GM18499 (cell line): Measurements from ENCODE around the gene SRP72.
"Not testable (repeated sequence)": the region's sequence is repeated elsewhere in the genome, so short reads cannot be mapped to it uniquely, and the experiment has no call there.

Experiments
- ATAC-seq: cut with Tn5 transposase; IDR thresholded peaks from one replicate; pipeline ENCODE4 v1.9.1; 2021; ENCODE audit warnings: moderate number of reproducible peaks; ENCODE audit not compliant: insufficient read depth, unreplicated experiment

SRP72 gene

DNA sequence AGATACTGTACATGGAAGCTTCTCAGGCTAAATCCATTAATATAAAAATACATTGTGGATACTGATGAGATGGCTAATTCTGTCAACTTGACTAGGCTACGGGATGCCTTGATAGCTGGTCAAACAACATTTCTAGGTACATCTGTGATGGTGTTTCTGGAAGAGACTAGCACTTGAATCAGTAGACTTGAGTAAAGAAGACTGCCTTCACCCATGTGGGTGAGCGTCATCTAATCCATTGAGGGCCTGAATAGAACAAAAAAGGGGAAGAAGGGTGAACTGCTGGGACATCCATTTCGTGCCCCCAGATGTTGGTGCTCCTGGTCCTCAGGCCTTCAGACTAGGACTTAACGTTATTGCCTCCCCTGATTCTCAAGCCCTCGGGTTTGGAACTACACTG lies 3.7 kb upstream of the SRP72 start:
- no peak for ATAC-seq

DNA sequence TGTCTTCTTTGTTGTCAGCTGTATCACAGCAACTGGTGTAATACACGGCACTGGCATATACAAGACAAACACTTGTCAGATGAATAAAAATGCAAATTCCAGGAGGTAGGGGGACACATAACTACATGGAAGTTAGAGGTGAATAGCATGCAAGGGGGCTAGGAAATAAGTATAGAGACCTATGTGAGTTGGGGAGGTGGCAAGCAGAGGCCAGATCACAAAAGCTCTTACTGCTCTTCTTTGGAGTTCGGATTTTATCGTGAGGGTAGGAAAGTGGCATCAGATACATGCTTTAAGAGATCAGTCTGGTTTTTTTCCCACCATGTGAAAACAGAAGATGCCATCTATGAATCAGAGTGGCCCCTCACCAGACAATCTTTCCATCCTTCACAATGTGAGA lies 2.8 kb upstream of the SRP72 start:
- ATAC-seq: no peak

GRCh38 chr4:56465599-56466295 lies 1.7 kb upstream of the SRP72 start:
- ATAC-seq: no peak

GRCh38 chr4:56466296-56466761 lies 1.1 kb upstream of the SRP72 start:
- not testable (repeated sequence) for ATAC-seq

DNA sequence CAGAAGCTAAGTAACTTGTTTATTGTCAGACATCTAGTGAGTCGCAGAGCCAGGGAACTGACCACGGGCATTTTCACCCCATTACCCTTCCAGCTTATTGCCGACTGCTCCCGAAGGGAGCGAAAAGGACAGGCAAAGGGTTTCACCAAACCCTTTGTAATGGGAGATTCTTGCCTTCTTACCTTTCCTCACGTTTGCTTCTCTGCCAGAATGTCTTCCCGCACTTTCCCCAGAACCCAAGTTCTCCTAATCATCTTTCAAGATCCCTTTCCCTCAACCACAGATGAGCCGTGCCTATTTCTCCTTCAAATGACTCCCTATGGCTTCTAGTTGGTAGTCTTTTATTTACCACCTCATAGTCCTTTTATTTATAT lies 520 bp upstream of the SRP72 start:
- no peak for ATAC-seq

- peak; percentile 36 for ATAC-seq
These were observed 643 bp downstream of the SRP72 start for GRCh38 chr4:56468097-56468422.

DNA sequence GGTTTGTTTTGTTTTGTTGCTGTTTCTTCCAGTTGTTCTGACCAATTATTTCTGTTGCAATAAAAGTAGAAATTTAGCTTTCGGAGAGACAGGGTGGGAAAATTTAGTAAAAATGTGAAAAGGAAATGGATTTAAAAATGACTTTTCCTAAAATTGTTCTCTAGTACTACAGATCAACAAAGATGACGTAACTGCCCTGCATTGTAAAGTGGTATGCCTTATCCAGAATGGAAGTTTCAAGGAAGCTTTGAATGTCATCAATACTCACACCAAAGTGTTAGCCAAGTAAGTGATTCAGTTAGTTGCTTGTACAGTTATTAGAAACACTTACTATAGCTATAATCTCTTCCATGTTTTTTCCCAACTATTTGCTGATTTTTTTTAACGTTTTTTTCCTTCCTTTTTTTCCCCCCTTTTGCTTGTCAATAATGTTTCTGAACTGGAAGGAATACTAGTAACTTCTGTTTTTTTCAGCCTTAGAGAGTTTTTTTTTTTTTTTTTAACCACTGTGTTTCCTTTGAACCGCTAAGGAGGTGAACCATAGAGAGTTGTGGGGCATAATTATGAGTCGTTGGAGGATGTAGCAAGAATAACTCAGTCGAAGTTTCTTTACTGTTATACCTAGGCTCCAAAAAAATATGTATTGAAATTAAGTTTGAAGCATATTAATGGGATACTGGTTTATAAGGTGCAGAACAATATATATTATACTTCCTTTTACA lies 2.2 kb downstream of the SRP72 start:
- no peak for ATAC-seq

DNA sequence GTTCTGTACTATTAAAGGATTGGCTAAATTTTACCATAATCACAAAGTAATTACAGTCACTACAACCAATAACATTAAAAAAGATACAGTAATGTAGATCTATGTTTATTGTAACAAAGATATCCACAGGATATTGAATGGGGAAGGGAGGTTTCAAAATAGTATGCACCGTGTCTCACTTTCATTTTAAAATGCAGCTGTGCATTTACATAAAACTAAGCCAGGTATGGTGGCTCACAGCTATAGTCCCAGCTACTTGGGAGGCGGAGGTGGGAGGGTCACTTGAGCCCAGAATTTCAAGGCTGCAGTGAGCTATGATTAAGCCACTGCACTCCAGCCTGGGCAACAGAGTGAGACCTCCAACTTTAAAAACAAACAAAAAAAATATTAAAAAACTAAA lies 8.5 kb downstream of the SRP72 start:
- no peak for ATAC-seq

DNA sequence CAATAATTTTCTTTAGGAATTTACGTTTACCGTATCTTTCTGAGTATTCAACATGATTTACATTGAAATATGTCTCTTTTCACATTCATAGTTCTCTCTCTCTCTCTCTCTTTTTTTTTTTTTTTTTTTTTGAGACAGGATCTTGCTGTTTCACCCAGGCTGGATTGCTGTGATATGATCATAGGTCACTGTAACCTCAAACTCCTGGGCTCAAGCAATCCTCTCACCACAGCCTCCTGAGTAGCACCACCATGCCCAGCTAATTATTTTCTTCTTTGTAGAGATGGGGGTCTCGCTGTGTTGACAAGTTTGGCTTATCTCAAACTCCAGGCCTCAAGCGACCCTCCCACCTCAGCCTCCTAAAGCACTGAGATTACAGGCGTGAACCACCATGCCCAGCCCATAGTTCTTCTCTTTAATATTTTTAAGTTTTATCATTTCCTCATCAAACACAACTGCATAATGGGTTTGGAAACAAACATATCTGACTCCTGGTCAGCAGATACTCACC lies 9.8 kb downstream of the SRP72 start:
- no peak for ATAC-seq

GRCh38 chr4:56480691-56481090 lies 13.3 kb downstream of the SRP72 start:
- ATAC-seq: no peak

- ATAC-seq: no peak
These were observed 28.8 kb downstream of the SRP72 start for GRCh38 chr4:56496241-56496640.

GRCh38 chr4:56505269-56506130 lies 38.1 kb downstream of the SRP72 start, which contains the start of gene ARL9:
TSS of gene ARL9 (plus strand) at chr4:56505791. CDS start at chr4:56505863, 72 bp downstream.
- ATAC-seq: no peak

DNA sequence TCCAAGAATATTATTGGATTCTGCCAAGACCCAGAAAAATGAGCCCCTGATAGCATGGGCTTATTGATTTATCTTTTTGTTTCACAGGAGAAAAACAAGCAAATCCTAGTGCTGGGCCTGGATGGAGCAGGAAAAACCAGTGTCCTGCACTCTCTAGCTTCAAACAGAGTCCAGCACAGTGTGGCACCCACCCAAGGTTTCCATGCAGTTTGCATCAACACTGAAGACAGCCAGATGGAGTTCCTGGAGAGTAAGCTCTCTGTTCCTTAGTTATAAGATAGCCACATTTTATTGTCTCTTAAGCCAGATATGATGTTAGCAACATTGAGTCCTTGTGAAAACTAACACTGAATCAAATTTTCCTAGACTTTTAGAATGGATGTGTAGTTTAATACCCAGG lies 43.7 kb downstream of the SRP72 start:
- ATAC-seq: no peak

DNA sequence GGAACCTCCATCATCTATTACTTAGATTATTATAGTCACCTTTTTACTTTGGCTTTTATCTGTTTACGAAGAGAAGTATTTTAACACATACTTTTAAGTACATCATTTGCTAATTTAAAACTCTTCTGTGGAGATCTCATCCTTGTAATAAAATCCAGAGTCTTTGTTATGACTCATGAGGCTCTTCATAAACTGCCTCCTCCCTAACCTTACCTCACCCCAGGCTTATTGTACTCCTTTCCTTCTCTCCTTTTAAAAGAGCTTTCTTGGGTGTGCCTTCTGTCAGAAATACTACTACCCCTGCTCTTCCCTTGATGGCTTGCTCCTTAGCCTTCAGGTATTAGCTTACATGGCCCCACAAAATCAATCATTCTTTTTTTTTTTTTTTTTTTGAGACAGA lies 44.7 kb downstream of the SRP72 start:
- ATAC-seq: no peak

- ATAC-seq: no peak
These were observed 46.1 kb downstream of the SRP72 start for GRCh38 chr4:56513517-56513916.

DNA sequence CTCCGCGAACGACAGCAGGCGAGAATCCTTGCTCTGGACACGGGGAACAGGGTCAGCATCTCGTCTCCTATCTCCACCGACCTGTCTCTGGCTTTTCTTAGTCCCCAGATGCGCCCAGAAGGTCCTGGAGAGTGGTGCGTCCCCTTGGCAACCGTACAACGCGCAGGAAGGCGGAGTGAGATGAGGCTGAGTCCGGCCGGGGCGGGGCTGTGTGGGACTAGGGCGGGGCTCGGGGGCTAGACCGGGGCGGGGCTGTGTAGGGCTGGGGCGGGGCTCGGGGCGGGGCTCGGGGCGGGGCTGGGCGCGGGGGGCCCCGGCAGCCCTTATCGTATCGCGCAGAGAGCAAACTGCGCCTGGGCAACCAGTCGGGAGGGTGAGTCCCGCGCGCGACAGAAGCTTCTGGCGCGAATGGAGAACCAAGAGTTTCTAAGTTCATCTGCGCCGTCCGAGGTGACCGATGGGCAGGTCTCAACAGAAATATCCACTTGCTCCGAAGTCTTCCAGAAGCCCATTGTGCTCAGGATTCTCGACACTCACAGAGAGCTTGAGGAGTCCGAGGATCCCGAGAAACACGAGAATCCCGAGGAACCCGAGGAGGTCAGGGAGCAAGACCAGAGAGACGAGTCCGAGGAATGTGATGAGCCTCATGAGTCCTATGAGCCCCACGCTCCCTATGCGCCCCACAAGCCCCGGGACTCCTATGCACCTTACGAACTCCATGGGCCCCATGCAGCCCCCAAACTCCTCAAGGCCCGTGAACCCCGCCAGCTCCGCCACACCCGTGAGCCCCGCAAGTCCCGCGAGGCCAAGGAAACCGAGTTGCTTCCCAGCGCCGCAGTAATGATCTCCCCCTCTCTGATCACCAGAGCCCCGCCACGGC lies 63.1 kb downstream of the SRP72 start:
- no peak for ATAC-seq

DNA sequence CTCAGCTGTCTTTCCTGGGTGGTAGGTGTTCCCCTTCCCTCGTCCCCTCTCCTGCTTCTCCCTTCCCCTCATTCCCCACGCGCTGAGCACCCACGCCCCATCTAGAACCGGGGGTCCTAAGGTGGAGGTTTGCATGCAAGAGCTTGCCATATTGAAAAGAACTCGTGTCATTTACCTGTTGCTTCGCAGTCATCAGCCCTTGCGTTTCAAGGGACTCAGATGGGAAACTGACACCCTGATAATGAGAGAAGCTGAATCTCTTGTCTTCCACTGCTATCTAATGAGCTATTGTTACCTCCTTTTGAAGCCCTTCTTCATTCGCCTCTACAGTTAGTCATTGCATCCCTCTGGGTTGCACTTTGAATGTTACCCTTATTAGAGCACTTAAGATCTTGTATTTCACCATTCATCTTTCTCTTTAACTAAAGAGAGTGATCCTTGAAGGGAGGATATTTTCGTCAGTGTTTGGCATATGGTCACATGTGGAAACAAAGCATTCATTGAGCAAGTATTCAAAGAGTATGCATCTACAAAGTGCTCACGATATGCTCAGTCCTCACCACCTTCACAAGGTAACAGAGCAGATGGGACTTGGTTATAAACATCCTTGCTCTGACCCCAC lies 63.8 kb downstream of the SRP72 start:
- no peak for ATAC-seq

- no peak for ATAC-seq
These were observed 64.4 kb downstream of the SRP72 start for GRCh38 chr4:56531823-56532222.

DNA sequence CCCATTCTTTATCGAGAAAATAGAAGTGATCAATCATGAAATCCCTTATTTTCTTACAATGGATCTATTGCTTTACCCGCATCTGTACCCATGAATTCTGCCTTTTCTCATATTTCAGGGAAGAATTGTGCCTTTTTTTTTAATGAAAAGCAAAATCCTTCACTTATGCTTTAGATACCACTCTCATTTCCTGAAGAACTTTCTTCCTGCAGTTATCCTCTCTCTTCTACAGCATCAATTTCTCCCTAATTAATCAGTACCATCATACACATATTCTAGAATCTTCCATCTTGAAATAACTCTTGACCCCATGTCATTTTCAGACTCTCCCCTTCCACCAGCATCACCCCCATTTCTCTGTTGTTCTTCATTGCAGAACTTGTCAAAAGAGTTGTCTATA lies 64.8 kb downstream of the SRP72 start:
- ATAC-seq: no peak

GRCh38 chr4:56535915-56536314 lies 68.5 kb downstream of the SRP72 start:
- ATAC-seq: no peak
